DMS53 treated with DMSO at 0.1 percent for 48 hours (cell line): Measurements from ENCODE around the gene ELK4.
"Not testable (repeated sequence)": the region's sequence is repeated elsewhere in the genome, so short reads cannot be mapped to it uniquely, and the experiment has no call there.

Source experiments
- DNase-seq: peaks from one replicate; lab custom pipeline; 2025; ENCODE audit not compliant: unreplicated experiment; lab: John Stamatoyannopoulos, UW

Gene ELK4

DNA sequence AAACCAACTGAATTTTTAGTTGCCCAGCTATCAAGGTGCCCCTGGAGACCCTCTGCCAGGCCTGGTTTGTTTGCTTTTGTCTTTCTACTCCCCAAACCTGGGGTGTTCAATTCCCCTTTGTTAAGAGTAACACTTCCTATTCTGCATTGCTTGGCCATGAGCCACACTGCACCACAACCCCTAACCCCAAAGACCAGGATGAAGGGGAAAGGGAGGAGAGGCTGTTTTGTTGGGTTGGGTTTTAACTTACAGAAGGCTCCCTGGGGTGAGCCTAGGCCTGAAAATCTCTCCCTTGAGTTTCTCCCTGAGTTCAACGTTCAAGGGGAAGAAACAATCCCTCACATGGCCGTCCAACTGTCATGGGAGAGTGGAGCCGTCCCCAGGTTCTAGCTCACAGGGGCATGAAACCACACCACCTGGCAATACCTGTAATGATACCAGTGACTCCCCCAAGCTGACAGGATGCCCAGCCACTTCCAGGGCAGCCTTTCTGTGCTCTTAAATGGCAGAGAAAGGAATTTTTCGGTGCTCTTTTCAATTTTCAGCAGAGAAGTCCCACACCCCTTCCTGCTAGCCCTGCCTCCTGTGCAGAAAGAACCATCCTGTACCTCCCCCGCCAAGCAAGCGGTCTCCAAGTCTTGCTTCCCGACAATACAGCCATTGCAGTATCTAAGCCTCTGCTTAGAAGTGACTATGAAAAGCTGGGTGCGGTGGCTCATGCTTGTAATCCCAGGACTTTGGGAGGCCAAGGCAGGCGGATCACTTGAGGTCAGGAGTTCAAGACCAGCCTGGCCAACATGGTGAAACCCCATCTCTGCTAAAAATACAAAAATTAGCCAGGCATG, 33.6 kb upstream of the ELK4 start:
- DNase-seq, result no peak

- DNase-seq, result peak; percentile 84
These were observed 32.7 kb upstream of the ELK4 start for GRCh38 chr1:205664399-205665017.

DNA sequence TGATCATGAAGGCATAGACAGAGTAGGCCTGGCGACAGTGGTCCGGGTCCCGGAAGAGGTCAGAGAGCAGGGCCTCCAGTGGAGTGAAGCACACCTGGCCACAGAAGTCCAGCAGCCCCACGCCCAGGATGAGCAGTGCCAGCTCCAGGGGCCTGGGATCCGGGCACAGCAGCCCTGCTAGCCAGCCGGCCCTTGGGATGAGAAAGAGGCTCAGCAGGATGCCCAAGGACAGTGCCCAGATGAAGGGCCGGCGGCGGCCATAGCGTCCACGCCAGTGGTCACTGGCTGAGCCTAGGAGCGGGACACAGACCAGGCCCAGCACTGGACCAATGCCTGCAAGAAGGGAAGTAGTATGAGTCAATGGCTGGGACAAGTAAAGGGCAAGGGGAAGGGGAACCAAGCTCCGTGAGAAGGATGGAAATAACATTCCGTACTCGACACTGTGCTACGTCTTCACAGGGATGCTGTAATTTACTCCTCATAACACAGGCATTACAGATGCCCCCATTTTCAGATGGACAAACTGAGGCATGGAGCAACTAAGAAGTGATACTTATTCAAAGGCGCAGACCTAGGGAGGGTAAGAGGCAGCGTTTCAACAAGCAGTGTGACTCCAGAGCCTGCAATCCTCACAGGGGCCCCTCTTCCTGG, 31.6 kb upstream of the ELK4 start:
- no peak for DNase-seq

DNA sequence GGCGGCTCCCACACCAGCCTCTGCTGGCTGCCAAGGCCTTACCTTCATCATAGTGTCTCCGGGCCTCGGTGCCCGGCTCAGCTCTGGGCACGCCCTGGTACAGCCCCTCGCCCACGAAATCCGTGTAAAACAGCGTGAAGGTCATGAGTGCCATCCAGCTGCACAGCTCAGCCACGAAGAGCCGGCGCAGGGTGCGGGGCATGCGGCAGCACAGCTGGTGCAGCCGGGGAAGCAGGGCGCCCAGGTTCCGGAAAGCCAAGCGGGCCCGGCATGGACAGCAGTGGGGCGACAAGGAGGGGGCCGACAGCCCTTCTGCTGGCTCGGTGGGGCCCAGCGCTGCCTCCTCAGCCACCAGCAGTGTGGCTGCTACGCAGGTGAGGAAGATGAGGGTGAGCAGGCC, 31.0 kb upstream of the ELK4 start:
- DNase-seq, result no peak

GRCh38 chr1:205662135-205662738, 30.4 kb upstream of the ELK4 start:
- no peak for DNase-seq

- no peak for DNase-seq
These were observed 29.8 kb upstream of the ELK4 start for GRCh38 chr1:205661429-205662134.

GRCh38 chr1:205660361-205660760, 28.6 kb upstream of the ELK4 start:
- no peak for DNase-seq

- peak; percentile 61 for DNase-seq
These were observed 27.3 kb upstream of the ELK4 start for GRCh38 chr1:205658943-205659581.

GRCh38 chr1:205656236-205656635, 24.4 kb upstream of the ELK4 start:
- no peak for DNase-seq

DNA sequence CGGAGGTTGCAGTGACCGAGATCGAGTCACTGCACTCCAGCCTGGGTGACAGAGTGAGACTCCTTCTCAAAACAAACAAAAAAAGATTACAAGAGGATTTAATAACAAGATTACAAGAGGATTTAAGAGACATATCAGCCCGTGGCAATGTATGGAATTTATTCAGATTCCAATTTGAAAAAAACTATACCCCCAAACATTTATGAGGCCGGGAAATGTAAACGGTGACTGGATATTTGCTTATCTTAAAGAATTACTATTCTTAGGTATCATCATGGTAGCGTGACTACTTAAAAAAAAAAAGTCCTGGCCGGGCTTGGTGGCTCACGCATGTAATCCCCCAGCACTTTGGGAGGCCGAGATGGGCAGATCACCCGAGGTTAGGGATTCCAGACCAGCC, 21.2 kb upstream of the ELK4 start:
- no peak for DNase-seq

DNA sequence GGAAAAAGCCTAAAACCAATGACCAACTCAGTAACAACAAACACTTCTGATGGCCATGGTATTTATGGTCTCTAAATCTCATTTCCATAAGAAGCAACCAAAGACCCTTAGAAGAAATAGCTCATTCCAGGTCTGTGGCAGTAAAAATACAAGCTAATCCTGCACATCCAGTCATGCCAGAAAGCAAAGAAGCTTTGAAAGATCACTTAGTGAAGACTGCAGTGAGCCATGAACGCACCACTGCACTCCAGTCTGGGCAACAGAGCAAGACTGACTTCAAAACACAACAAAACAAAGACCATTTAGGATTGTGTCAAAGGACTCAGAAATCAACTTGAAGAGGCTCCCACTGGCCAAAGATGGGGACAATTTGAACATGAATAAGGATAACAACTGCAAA, 18.4 kb upstream of the ELK4 start:
- no peak for DNase-seq

DNA sequence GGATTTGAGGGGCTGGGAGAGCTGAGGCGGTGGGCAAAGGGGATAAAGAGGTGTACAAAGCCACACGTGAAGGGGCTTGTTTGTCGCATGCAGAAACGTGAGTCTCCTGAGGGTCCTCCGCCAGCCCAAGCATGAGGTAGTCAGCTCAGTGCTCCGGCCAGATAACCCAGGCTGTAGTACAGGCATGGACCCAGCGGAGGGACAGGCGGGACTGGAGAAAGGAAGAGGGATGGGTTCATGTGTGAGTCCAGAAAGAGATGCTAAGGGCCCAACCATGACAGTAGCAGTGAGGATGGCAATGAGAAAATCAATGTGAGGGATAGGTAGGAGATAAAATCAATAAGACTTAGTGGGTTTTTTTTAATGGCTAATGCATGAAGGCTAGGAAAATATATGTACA, 13.7 kb upstream of the ELK4 start:
- DNase-seq, result no peak

DNA sequence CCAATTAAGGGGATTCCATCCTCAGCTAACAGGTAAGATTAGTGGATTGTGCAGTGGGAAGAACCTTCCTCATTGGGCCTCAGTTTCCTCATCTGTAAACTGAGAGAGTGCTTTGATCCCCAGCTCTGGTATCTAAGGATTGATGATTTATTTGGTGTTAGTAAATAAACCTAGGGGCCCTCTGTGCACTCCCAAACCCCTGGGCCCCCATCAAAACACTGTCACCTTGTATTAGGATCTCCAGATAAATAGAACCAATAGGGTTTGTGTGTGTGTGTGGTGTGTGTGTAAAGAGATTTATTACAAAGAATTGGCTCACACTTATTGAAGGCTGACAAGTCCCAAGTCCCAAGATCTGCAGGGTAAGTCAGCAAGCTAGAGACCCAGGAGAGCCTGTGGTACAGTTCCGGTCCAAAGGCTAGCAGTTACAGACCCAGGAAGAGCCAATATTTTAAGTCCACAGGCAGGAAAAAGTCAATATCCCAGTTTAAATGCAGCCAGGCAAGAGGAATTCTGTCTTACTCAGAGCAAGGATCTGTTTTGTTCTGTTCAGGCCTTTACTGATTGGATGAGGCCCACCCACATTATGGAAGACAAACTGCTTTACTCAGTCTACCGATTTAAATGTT, 11.0 kb upstream of the ELK4 start:
- DNase-seq, result no peak

GRCh38 chr1:205639567-205639966, 7.8 kb upstream of the ELK4 start:
- no peak for DNase-seq

GRCh38 chr1:205637854-205638468, 6.2 kb upstream of the ELK4 start:
- no peak for DNase-seq

GRCh38 chr1:205636732-205637131, 4.9 kb upstream of the ELK4 start:
- DNase-seq, result no peak

GRCh38 chr1:205636138-205636530, 4.3 kb upstream of the ELK4 start:
- not testable (repeated sequence) for DNase-seq

GRCh38 chr1:205633421-205633976, 1.7 kb upstream of the ELK4 start:
- no peak for DNase-seq

- DNase-seq, result no peak
These were observed 908 bp upstream of the ELK4 start for GRCh38 chr1:205632669-205633169.
